ENCODE data around the gene ZBTB3.

The ZBTB3 gene

GRCh38 chr11:62702246-62702645, 51.7 kb downstream of the ZBTB3 start:
- Histone ChIP-seq H3K4me3 (no peak overlapping the region), H3K27ac (no peak overlapping the region)
- TF ChIP-seq, protein P1, sequence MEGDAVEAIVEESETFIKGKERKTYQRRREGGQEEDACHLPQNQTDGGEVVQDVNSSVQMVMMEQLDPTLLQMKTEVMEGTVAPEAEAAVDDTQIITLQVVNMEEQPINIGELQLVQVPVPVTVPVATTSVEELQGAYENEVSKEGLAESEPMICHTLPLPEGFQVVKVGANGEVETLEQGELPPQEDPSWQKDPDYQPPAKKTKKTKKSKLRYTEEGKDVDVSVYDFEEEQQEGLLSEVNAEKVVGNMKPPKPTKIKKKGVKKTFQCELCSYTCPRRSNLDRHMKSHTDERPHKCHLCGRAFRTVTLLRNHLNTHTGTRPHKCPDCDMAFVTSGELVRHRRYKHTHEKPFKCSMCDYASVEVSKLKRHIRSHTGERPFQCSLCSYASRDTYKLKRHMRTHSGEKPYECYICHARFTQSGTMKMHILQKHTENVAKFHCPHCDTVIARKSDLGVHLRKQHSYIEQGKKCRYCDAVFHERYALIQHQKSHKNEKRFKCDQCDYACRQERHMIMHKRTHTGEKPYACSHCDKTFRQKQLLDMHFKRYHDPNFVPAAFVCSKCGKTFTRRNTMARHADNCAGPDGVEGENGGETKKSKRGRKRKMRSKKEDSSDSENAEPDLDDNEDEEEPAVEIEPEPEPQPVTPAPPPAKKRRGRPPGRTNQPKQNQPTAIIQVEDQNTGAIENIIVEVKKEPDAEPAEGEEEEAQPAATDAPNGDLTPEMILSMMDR (IDR thresholded peaks at IDR 0.05): no peak
- no peak for DNase-seq (ENCODE audit: low spot score)

Data from coronary artery (tissue), 2 donors.